Measurements from ENCODE around the gene GABRR3. TPM values are rescaled to one million over a fixed set of nuclear protein-coding genes. Genes with fewer than 3 reads are reported as not detected.

GABRR3 gene
- polyA plus RNA-seq, 1 donor (not counting 4 experiments of a cell fraction or from before 2014, with no cell fraction given), result not detected

- Histone ChIP-seq H3K27ac (ENCODE audit: control insufficient read depth, insufficient read depth, low read length) (no peak overlapping the region), H3K9me1 (ENCODE audit: control insufficient read depth, extremely low read depth, insufficient read depth, low read length) (no peaks in the 10 kb centered on the region), H3K9ac (ENCODE audit: control insufficient read depth, extremely low read depth, insufficient read depth, low read length) (no peak overlapping the region), H3K27me3 (ENCODE audit: control insufficient read depth, extremely low read depth, insufficient read depth, low read length) (no peaks in the 10 kb centered on the region), H3K4me1 (ENCODE audit: control insufficient read depth, extremely low read depth, insufficient read depth, low read length) (no peaks in the 10 kb centered on the region), H3K36me3 (ENCODE audit: control insufficient read depth in 2 of 2, extremely low read depth in 1 of 2, insufficient read depth in 2 of 2, low read length in 2 of 2) (no peaks in the 10 kb centered on the region), H3K9me3 (ENCODE audit: control insufficient read depth, low read depth, low read length) (no peaks in the 10 kb centered on the region), H2AFZ (ENCODE audit: control insufficient read depth, low read length) (no peak overlapping the region), H4K20me1 (ENCODE audit: control insufficient read depth, extremely low read depth, insufficient read depth, low read length) (no peaks in the 10 kb centered on the region), H3K79me2 (ENCODE audit: control insufficient read depth, insufficient read depth, low read length) (no peaks in the 10 kb centered on the region), H3K4me2 (ENCODE audit: control insufficient read depth, extremely low read depth, insufficient read depth, low read depth, low read length) (no peak overlapping the region), H3K4me3 (ENCODE audit: control insufficient read depth in 2 of 3, extremely low read depth in 1 of 3, insufficient read depth in 2 of 3, low read depth in 1 of 3, low read length in 3 of 3) (no peak overlapping the region)
- no peak for FAIRE-seq
- no peak for DNase-seq (ENCODE audit: low read depth, low spot score)
- no peak for TF ChIP-seq EZH2 (IDR thresholded peaks at IDR 0.05; ENCODE audit: low read length)
- no peak for TF ChIP-seq CTCF (optimal IDR thresholded peaks at IDR 0.05 in 1 of 3, IDR thresholded peaks at IDR 0.05 in 1 of 3, conservative IDR thresholded peaks at IDR 0.05 in 1 of 3; ENCODE audit: extremely low read depth in 1 of 3, insufficient read depth in 2 of 3, low read length in 3 of 3)
- dilution Hi-C loops (cut with MboI; ENCODE audit: extremely low pct_ligation_motif_present, low sequenced_read_pairs), result no loop called here
Observed at GRCh38 chr3:98027085-98027446, 8.0 kb downstream of the GABRR3 start.

GRCh38 chr3:98026425-98027084 is 8.6 kb downstream of the GABRR3 start:
- Histone ChIP-seq H3K27ac (ENCODE audit: control insufficient read depth, insufficient read depth, low read length) (no peak overlapping the region), H2AFZ (ENCODE audit: control insufficient read depth, low read length) (no peak overlapping the region), H4K20me1 (ENCODE audit: control insufficient read depth, extremely low read depth, insufficient read depth, low read length) (no peaks in the 10 kb centered on the region), H3K9me3 (ENCODE audit: control insufficient read depth, low read depth, low read length) (no peaks in the 10 kb centered on the region), H3K4me1 (ENCODE audit: control insufficient read depth, extremely low read depth, insufficient read depth, low read length) (no peaks in the 10 kb centered on the region), H3K4me3 (ENCODE audit: control insufficient read depth in 2 of 3, extremely low read depth in 1 of 3, insufficient read depth in 2 of 3, low read depth in 1 of 3, low read length in 3 of 3) (no peak overlapping the region), H3K27me3 (ENCODE audit: control insufficient read depth, extremely low read depth, insufficient read depth, low read length) (no peaks in the 10 kb centered on the region), H3K4me2 (ENCODE audit: control insufficient read depth, extremely low read depth, insufficient read depth, low read depth, low read length) (no peak overlapping the region), H3K9ac (ENCODE audit: control insufficient read depth, extremely low read depth, insufficient read depth, low read length) (no peak overlapping the region), H3K9me1 (ENCODE audit: control insufficient read depth, extremely low read depth, insufficient read depth, low read length) (no peaks in the 10 kb centered on the region), H3K36me3 (ENCODE audit: control insufficient read depth in 2 of 2, extremely low read depth in 1 of 2, insufficient read depth in 2 of 2, low read length in 2 of 2) (no peaks in the 10 kb centered on the region), H3K79me2 (ENCODE audit: control insufficient read depth, insufficient read depth, low read length) (no peaks in the 10 kb centered on the region)
- dilution Hi-C loops (cut with MboI; ENCODE audit: extremely low pct_ligation_motif_present, low sequenced_read_pairs), result no loop called here
- no peak for FAIRE-seq
- no peak for TF ChIP-seq CTCF (optimal IDR thresholded peaks at IDR 0.05 in 1 of 3, IDR thresholded peaks at IDR 0.05 in 1 of 3, conservative IDR thresholded peaks at IDR 0.05 in 1 of 3; ENCODE audit: extremely low read depth in 1 of 3, insufficient read depth in 2 of 3, low read length in 3 of 3)
- TF ChIP-seq EZH2 (IDR thresholded peaks at IDR 0.05; ENCODE audit: low read length), result no peak
- DNase-seq (ENCODE audit: low read depth, low spot score), result no peak
